NCI-H2107 treated with DMSO at 0.1 percent for 48 hours (cell line): ENCODE results near the gene RNGTT.
"Not testable (repeated sequence)": the region's sequence is repeated elsewhere in the genome, so short reads cannot be mapped to it uniquely, and the experiment has no call there.

Source experiments
- DNase-seq: peaks from one replicate; lab custom pipeline; 2025; ENCODE audit not compliant: unreplicated experiment; lab: John Stamatoyannopoulos, UW

The RNGTT gene

GRCh38 chr6:88741071-88741470, 222.3 kb downstream of the RNGTT start:
- no peak for DNase-seq

- no peak for DNase-seq
These were observed 228.9 kb downstream of the RNGTT start for GRCh38 chr6:88734544-88734943.

- no peak for DNase-seq
These were observed 232.8 kb downstream of the RNGTT start for GRCh38 chr6:88730611-88731011.

- DNase-seq = no peak
These were observed 234.7 kb downstream of the RNGTT start for GRCh38 chr6:88728756-88729155.

- DNase-seq = not testable (repeated sequence)
These were observed 237.0 kb downstream of the RNGTT start for GRCh38 chr6:88726409-88726808.

GRCh38 chr6:88725111-88725975, 238.1 kb downstream of the RNGTT start:
- DNase-seq = no peak

GRCh38 chr6:88722686-88723085, 240.7 kb downstream of the RNGTT start:
- DNase-seq = no peak

GRCh38 chr6:88716399-88716798, 247.0 kb downstream of the RNGTT start:
- not testable (repeated sequence) for DNase-seq

- no peak for DNase-seq
These were observed 251.0 kb downstream of the RNGTT start for GRCh38 chr6:88712243-88712936.

GRCh38 chr6:88709819-88710246, 253.6 kb downstream of the RNGTT start:
- DNase-seq = no peak

- no peak for DNase-seq
These were observed 255.1 kb downstream of the RNGTT start for GRCh38 chr6:88708197-88708744.

GRCh38 chr6:88705601-88706000, 257.8 kb downstream of the RNGTT start:
- no peak for DNase-seq

GRCh38 chr6:88704980-88705379, 258.4 kb downstream of the RNGTT start:
- DNase-seq = no peak

GRCh38 chr6:88702956-88703556, 260.4 kb downstream of the RNGTT start:
- no peak for DNase-seq

GRCh38 chr6:88698661-88699060, 264.8 kb downstream of the RNGTT start:
- DNase-seq = no peak

- no peak for DNase-seq
These were observed 267.5 kb downstream of the RNGTT start for GRCh38 chr6:88695937-88696336.

GRCh38 chr6:88683734-88684133, 279.7 kb downstream of the RNGTT start:
- DNase-seq = no peak

- DNase-seq = no peak
These were observed 282.8 kb downstream of the RNGTT start for GRCh38 chr6:88680654-88681053.

- DNase-seq = no peak
These were observed 283.6 kb downstream of the RNGTT start for GRCh38 chr6:88679841-88680240.

GRCh38 chr6:88677356-88677755, 286.1 kb downstream of the RNGTT start:
- DNase-seq = no peak

- no peak for DNase-seq
These were observed 291.8 kb downstream of the RNGTT start for GRCh38 chr6:88671624-88672023.

GRCh38 chr6:88670369-88670768, 293.0 kb downstream of the RNGTT start:
- no peak for DNase-seq
